Activated CD4-positive, alpha-beta T cell treated with anti-CD3 and anti-CD28 coated beads, Interleukin-2, amount 50 U/mL, for 1 hour (primary cell): Measurements from ENCODE around the gene KIF18A.
"Not testable (repeated sequence)": the region's sequence is repeated elsewhere in the genome, so short reads cannot be mapped to it uniquely, and the experiment has no call there.

Source experiments
- DNase-seq: peaks from one replicate; pipeline ENCODE4 v3.0.0-alpha.2; 2020

Gene KIF18A

GRCh38 chr11:28107750-28108618 is at the start of gene KIF18A, which contains the start of gene METTL15:
Gene KIF18A, minus strand, starts transcription at chr11:28108156. Its CDS starts 10,209 bp downstream, at chr11:28097947.
Gene METTL15, plus strand, starts transcription at chr11:28108388. Its CDS starts 4,947 bp downstream, at chr11:28113335.
- DNase-seq, result peak; percentile 96

GRCh38 chr11:28153586-28153985 is 45.6 kb upstream of the KIF18A start:
- no peak for DNase-seq

GRCh38 chr11:28152743-28153142 is 44.8 kb upstream of the KIF18A start:
- no peak for DNase-seq

GRCh38 chr11:28146123-28146751 is 38.3 kb upstream of the KIF18A start:
- DNase-seq, result no peak

- no peak for DNase-seq
Measured at GRCh38 chr11:28144808-28145207, 36.9 kb upstream of the KIF18A start.

- no peak for DNase-seq
Measured at GRCh38 chr11:28142724-28143123, 34.8 kb upstream of the KIF18A start.

- no peak for DNase-seq
Measured at GRCh38 chr11:28140689-28141455, 32.9 kb upstream of the KIF18A start.

GRCh38 chr11:28139841-28140415 is 32.0 kb upstream of the KIF18A start:
- no peak for DNase-seq

GRCh38 chr11:28137832-28138231 is 29.9 kb upstream of the KIF18A start:
- no peak for DNase-seq

- no peak for DNase-seq
Measured at GRCh38 chr11:28137366-28137765, 29.4 kb upstream of the KIF18A start.

GRCh38 chr11:28136157-28136556 is 28.2 kb upstream of the KIF18A start:
- DNase-seq, result not testable (repeated sequence)

- DNase-seq, result no peak
Measured at GRCh38 chr11:28133146-28133545, 25.2 kb upstream of the KIF18A start.

- DNase-seq, result no peak
Measured at GRCh38 chr11:28132548-28132947, 24.6 kb upstream of the KIF18A start.

- DNase-seq, result no peak
Measured at GRCh38 chr11:28123151-28123581, 15.2 kb upstream of the KIF18A start.

- no peak for DNase-seq
Measured at GRCh38 chr11:28117712-28118111, 9.8 kb upstream of the KIF18A start.

GRCh38 chr11:28114731-28115130 is 6.8 kb upstream of the KIF18A start:
- DNase-seq, result no peak

- no peak for DNase-seq
Measured at GRCh38 chr11:28114116-28114515, 6.2 kb upstream of the KIF18A start.

GRCh38 chr11:28110821-28111200 is 2.9 kb upstream of the KIF18A start:
- DNase-seq, result no peak

- DNase-seq, result peak; percentile 48
Measured at GRCh38 chr11:28110108-28110820, 2.3 kb upstream of the KIF18A start.

- DNase-seq, result no peak
Measured at GRCh38 chr11:28108958-28109357, 1.0 kb upstream of the KIF18A start.

GRCh38 chr11:28107191-28107749 is 686 bp downstream of the KIF18A start:
- peak; percentile 1 for DNase-seq
